ENCODE measurements around the gene TMEM131.
A peak's percentile ranks its signal among the peaks of the same experiment; 100 is the strongest.
"Not testable (repeated sequence)": the region's sequence is repeated elsewhere in the genome, so short reads cannot be mapped to it uniquely, and the experiment has no call there.

The TMEM131 gene

DNA sequence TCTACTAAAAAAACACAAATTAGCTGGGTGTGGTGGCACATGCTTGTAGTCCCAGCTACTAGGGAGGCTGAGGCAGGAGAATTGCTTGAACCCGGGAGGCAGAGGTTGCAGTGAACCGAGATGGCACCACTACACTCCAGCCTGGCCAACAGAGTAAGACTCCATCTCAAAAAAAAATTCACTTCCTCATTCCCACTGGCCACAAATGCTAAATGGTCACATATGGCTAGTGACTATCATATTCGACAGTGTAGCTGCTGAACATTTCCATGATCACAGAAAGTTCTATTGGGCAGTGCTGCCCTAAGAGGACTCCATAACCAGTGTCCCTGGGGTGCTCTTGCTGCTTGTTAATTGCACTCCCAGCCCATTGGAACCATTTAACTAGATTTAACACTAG lies 26.3 kb upstream of the TMEM131 start:
- not testable (repeated sequence) for DNase-seq (ENCODE audit: low read depth)

DNA sequence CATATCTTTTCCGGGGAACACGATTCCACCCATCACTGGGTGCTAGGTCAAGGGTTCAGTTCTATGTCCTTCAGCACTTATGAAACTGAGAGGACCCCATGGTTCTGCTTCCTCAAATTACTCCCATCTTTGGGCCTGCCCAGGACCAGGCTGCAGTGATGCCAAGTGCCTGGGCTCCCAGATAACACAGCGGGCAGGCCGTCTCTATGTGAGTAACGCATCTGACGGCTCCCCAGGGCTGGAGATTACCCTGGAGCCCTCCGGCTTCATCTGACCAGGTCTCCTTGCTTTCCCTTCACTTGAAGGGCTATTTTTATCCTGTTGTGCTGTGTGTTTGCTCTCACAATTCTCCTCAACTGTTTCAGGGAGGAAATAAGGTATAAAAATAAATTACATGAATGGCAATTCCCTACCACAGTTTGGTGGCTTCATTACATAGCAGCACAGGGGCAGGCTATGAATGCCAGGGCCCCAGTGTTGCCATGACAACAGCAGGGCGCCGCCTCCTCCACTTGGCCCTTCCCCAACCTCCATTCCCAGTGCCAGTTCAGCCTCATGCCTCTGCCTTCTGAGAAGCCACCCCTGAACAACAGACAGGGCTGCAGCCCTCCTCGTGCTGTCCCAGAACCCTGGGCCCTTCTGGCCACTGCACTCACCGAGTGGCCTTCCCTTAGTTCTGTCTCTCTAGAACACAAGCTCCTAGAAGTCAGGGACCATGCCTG lies 25.4 kb upstream of the TMEM131 start:
- DNase-seq (ENCODE audit: low read depth) = no peak

DNA sequence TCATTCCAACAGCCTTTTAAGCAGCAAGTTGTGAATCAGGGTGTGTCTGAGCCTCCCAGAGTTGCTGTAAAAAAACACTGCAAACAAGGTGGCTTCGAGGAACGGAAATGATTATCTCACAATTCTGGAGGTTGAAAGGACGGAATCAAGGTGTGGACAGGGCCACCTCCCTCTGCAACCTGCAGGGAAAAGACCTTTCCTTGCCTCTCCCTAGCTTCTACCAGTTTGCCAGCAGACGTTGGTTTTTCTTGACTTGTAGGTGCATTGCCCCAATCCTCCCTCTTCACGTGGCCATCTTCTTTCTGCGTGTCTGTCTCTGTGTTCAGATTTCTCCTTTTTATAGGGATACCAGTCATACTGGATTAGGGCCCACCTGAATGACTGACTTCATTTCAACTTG lies 24.8 kb upstream of the TMEM131 start:
- DNase-seq (ENCODE audit: low read depth) = no peak

DNA sequence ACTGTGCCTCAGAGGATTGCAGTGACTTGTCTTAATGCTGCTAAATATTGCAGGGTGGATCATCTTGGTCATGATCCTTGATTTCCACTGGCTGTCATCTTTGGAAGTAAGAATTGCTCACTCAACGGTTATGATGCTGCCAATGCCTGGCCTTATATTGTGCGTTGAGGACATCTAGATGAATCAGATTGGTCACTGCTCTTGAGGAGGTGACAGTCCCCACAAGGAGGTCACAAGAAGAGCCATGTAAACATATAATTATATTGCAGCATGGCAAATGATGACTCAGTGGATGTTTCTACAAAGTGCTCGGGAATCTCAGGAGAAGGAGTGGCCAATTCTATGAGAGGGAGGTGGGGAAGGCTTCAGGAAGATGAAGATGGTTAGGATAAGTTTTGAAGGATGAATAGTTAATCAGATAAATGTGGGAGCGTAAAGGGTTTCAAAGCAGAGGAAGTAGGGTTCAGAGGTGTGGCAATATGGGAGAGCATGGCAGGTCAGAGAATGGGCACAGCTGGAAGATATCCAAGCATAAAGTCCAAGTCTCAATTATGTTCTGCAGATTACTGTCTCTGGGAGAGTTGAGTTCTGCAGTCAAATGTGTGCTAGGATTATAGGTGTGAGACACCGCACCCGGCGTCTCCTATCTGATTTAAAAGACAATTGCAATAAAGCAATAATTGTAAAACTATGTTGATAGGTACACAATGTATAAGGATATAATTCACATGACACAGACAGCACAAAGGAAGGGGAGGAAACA lies 21.3 kb upstream of the TMEM131 start:
- DNase-seq (ENCODE audit: low read depth) = no peak

DNA sequence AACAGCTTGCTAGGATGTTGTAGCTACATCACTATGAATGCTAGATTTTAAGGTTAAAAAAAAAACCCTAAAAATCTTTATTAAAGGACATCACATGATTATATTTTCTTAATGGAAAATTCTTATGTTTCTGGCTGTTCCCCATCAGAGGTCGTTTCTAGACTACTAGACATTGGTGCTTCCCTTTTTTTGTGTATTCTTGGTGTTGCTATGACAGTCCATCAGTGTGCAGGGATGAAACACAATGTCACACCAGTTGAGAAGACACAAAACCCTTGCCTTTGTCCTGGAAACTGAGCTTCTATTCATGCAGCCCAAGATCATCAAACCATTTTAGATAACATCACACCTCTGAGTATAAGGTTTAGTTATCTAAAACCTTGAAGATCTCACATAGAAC lies 19.9 kb upstream of the TMEM131 start:
- DNase-seq (ENCODE audit: low read depth) = no peak

DNA sequence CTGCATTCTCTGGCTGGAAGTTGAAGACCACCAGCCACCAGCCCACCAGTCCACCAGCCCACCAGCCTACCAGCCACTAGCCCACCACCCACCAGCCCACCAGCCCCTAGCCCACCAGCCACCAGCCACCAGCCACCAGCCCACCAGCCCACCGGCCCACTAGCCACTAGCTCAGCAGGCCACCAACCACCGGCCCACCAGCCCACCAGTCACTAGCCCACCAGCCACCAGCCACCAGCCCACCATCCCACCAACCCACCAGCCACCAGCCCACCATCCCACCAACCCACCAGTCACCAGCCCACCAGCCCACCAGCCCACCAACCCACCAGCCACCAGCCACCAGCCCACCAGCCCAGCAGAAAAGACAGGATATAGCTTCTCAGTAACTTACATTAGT lies 18.6 kb upstream of the TMEM131 start:
- DNase-seq (ENCODE audit: low read depth) = no peak

DNA sequence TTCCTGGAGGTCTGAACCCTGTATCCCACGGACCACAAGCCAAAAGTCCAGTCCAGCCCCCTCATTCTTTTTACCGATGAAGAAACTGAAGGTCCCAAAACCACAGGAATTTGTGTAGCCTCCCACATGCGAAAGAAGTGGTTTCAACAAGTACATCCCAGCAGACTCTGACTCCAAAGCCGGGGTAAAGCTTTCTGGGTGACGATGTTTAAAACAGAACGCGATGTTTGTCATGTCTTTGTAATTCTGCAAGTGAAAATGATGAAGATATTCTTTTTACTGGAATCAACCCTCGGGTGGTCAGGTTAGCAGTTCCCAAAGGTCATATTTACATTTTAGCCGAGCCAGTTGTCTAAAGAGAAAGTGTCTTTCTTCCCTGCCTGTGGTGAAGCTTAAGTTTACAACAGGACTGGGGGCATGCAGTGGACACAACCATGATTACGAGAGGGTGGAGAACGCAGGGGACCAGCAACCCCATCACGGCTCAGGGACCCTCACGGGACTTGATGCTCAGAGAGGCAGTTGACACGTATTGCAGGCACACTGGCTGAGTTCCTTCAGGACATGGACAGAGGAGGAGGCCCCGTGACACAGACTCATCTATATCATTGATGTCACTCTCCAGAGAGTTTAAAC lies 17.8 kb upstream of the TMEM131 start:
- DNase-seq (ENCODE audit: low read depth) = no peak

DNA sequence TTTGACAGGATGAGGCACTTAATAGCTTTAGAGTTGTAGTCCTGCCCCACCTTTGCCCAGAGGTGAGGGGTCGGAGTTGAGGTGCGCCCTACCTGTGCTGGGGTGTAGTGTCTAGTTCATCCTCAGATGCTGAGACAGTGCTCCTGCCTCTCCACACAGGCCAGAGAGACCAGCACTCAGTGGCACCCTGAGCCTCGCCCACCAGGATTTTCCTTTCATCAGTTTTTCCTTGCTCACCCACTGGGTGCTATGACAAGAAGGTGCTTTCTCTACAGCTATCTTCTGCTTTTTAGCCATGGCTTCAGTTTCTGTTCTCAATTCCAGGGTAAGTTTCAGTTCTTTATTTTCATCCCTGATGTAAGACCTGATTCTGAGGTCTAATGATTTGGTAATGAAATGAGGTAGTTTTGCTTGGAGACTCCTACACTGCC lies 16.8 kb upstream of the TMEM131 start:
- DNase-seq (ENCODE audit: low read depth) = no peak

DNA sequence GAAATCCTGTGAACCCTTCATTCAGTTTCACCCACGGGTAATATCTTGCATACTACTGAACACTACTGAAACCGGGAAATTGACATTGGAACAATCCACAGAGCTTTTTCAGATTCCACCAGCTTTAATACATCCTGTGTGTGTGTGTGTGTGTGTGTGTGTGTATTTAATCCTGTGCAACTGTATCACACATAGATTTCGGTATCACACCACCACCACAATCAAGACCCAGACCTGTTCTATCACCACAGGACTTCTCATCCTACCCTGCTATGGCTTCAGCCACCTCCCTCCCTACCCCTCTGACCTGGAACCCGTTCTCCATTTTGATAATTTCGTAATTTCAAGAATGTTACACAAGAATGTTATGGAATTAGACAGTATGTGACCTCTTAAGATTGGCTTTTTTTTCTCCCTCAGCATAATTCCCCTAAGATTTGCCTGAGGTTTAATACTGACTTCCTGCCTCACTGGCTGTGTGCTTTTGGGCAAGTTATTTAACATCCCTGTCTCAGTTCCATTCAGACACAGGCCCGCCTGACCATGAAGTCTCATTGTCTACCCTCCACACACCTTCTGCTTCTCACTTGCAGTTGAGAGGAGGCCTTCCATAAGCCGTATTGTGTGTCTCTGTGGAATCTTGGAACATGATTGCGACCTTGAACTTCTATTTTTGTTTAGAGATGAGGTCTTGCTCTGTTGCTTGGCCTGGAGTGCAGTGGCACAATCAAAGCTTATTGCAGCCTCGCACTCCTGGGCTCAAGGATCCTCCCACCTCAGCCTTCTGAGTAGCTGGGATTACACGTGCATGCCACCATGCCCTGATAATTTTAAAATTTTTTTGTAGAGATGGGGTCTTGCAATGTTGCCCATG lies 14.4 kb upstream of the TMEM131 start:
- no peak for DNase-seq (ENCODE audit: low read depth)

DNA sequence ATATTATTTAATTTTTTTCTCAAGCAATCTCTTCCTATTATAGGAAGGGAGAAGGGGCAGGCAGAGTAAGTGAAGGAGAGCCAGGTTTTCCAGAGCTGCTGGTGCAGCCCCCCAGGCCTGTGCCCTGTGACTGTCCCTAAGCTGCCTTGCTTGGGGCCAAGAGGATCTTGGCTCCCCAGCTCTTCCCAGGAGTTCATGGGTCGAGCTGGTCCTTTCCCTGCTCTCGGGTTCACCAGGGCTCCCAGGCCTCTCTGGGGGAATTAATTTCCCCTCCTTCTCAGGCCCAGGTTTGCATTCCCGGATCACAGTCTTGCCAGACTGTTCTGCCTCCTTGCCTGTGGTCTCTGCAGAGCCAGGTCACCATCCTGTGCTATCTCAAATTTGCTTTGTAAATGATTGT lies 12.7 kb upstream of the TMEM131 start:
- no peak for DNase-seq (ENCODE audit: low read depth)

DNA sequence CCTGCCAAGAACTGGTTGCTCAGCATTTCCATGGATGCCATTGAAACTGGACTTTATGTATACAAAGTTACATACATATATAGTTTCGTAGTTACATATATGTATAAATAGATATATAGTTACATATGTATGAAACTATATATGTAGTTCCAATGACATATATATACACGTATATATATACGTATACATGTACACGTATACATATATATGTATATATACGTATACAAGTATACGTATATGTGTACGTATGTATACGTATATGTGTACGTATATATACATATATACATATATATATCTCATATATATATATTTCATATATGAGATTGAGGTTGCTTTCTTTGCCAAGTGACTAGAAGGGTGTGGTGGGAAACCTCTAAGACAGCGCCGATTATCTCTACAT lies 10.6 kb upstream of the TMEM131 start:
- DNase-seq (ENCODE audit: low read depth) = no peak

DNA sequence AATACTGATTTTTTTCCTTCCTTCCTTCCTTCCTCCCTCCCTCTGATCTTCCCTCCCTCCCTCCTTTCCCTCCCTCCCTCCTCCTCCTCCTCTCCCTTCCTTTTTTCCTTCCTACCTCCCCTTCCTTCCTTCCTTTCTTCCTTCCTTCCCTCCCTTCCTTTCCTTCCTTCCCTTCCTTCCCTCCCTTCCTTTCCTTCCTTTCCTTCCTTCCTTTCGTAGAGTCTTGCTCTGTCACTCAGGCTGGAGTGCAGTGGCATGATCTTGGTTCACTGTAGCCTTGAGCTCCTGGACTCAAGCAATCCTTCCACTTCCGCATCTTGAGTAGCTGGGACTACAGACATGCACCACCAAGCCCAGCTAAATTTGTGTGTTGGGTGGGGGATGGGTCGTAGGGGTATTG lies 8.9 kb upstream of the TMEM131 start:
- no peak for DNase-seq (ENCODE audit: low read depth)

DNA sequence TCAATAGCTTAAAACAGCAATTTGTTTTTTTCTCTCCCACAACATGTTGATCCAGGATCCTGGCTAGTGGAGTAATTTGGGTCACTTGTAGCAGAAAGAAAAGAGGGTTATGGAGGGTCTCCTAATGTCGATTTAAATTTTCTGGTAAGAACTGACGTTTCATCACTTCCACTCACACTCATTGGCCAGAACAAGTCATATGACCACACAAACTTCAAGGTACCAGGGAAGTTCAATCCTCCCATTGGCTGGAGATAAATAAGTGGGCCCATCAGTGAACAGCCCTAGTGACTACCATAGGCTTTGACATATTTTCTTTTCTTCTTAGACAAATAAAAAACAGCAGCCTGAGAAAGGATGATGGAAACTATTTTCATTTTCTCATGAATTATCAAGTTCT lies 8.3 kb upstream of the TMEM131 start:
- DNase-seq (ENCODE audit: low read depth) = no peak

DNA sequence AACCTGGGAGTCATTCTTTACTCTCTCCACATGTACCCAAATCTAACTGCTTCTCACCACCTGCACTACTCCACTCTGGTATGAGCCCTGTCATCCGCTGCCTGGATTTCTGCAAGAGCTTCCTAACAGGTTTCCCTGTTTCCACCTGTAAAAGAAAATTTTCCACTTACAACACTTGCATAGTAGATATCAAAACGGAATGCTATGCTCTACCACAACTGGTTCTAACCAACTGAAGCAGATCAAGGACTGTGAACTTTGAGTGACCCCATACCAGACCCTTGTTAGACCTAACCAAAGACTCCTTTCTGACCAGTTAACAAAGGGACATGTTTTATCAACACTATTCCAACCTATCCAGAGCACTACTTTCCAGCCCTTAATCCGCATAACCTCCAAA lies 3.8 kb upstream of the TMEM131 start:
- DNase-seq (ENCODE audit: low read depth) = no peak

DNA sequence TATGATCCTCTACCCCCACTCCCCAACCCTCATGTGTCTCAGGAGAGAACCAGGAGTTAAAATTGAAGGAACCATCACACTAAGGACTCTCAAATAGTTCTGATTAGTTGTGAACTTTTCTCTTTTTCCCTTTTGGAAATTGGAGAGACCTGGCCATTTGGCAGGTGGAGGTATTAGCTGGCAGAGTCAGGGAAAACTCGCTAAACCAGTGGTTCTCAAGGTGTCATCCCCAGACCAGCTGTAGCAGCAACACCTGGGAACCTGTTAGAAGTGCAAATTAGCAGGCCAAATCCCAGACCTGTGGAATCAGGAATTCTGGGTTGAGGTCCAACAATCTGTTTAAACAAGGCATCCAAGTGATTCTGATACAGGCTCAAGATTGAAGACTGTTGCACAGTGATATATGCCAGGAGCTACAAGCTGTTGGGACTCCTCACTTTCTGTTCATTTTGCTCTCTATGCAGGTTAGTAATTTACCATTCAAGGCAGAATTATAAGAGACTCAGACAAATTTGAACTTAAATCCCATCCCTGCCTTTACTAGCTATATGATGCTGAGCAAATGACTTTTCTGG lies 2.8 kb upstream of the TMEM131 start:
- DNase-seq (ENCODE audit: low read depth) = no peak

DNA sequence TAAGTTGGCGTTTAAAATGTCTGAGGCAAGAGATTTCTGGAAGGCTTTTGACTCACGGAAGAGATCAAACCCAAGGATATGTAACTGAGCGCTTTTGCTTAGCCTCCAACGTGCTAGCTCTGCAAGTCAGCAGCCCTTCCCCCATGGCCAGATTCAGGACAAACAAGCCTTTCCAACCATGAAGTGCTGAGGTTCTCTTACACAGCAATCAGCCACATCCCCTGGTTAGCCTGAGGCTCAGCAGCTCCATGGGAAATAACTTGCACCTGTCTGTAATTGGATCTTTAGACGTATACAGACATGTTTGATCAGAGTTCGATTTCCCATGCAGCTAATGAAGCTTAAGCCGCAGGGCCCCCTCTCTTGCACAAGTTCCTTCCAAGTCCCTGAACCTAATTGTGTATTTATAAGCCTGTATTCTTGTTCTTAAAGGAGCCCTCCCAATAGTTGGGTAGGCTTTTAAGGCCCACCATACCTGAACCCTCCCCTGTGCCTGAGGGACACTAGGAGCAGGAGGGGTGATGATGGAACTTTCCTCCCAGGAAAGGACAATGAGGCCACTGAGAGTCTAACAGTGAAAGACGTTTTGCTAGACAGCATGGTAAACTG lies 2.1 kb upstream of the TMEM131 start:
- DNase-seq (ENCODE audit: low read depth) = no peak

DNA sequence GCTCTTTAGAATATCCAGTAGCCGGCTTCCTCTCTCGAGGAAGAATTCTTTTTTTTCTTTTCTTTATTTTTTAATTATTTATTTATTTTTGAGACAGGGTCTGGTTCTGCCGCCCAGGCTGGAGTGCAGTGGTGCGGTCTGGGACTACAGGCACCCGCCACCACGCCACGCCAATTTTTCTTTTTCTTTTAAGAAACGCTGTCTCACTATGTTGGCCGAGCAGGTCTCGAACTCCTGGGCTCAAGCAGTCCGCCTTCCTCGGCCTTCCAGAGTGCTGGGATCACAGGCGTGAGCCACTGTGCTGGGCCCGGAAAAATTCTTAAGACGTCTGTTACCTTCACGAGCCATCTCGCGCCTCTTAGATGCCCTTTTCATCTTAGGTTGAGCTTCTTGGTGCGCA lies 931 bp upstream of the TMEM131 start:
- DNase-seq (ENCODE audit: low read depth) = no peak

DNA sequence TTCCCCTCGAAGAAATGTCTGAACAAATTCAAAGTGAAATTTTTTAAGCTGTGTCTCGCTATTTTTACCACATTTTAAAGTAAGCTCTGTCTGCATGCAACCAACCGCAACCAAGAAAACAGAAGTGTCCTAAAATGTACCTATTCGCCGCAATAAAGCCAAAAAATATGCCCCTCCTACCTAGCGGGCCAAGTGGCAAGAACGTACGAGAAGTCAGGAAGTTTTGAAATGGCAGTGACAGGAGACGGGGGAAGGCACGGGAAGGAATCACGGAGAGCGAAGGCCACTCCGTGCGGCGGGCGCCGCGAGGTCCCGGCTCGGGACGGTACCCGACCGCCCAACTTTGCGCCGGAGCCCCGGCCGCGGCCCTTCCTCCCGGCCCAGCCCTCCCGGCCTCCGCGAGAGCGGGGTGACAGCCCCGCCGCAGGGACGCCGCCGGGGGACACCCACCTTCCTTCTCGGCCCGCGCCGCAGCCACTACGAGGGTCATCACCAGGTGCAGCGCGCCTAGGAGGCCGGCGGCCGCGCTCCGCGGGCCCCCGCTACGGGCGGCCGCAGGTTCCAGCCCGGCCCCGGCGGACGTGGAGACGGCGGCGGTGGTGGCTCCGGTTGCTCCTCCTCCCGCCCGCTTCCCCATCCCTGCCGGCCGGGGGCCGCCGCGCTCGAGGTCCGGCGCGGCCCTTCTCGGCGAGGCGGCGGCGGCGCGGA lies 568 bp downstream of the TMEM131 start:
- DNase-seq (ENCODE audit: low read depth) = peak; percentile 40

DNA sequence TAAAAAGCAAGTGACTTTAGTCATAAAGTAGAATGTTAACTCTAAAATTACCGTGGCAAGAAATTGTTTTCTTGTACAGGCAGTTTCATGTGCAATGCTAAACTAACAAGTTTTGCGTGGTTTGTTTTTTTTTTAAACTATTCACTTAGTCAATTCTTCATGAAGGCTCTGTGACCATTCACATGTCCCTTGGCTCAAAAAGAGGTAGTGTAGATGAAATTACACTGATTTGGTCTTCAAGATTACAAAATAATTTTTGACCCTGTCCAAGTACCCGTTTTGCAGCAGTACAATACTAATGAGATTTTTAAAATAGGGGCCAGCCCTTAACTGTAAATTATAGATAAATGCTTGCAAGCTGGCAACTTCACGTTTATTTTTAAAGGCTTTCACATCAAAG lies 1.3 kb downstream of the TMEM131 start:
- no peak for DNase-seq (ENCODE audit: low read depth)

DNA sequence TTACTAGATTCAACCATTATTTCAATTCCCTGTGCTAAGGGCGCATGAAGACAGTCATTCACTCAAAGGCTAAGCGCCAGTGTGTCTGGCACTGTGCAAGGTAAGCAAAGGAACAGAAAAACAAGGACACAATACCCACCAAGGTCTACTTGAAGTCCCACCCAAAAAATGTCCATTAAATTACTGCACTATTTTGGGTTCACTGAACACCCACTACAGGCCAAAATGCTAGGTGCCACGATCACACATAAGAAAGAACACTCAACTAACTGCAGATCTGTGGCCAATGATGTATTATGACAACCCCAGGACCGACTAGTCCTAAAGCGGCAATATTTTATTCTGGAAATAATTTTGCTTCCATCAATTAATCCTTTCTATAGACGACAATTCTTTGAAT lies 1.8 kb downstream of the TMEM131 start:
- DNase-seq (ENCODE audit: low read depth) = no peak
